Raji (cell line): ENCODE results near the gene UBE2E2.

Source experiments
- POLR2A ChIP-seq: IDR thresholded peaks from 2 replicates; pipeline ENCODE4 v1.6.1; 2011; ENCODE audit warnings: low read depth, low read length, control low read depth; ENCODE audit not compliant: insufficient read depth

UBE2E2 gene

GRCh38 chr3:23607184-23607847 is 404.2 kb downstream of the UBE2E2 start:
- no peak for TF ChIP-seq POLR2A

GRCh38 chr3:23608650-23609049 is 405.5 kb downstream of the UBE2E2 start:
- no peak for TF ChIP-seq POLR2A

GRCh38 chr3:23611737-23612295 is 408.7 kb downstream of the UBE2E2 start:
- no peak for TF ChIP-seq POLR2A

GRCh38 chr3:23612296-23612891 is 409.3 kb downstream of the UBE2E2 start:
- TF ChIP-seq POLR2A: no peak

- no peak for TF ChIP-seq POLR2A
Measured at GRCh38 chr3:23615068-23615467, 411.9 kb downstream of the UBE2E2 start.

GRCh38 chr3:23619705-23620637 is 416.8 kb downstream of the UBE2E2 start:
- no peak for TF ChIP-seq POLR2A

GRCh38 chr3:23620638-23621015 is 417.5 kb downstream of the UBE2E2 start:
- TF ChIP-seq POLR2A: no peak

GRCh38 chr3:23623844-23624243 is 420.7 kb downstream of the UBE2E2 start:
- no peak for TF ChIP-seq POLR2A

GRCh38 chr3:23624305-23624704 is 421.2 kb downstream of the UBE2E2 start:
- TF ChIP-seq POLR2A: no peak

GRCh38 chr3:23626442-23626841 is 423.3 kb downstream of the UBE2E2 start:
- TF ChIP-seq POLR2A: no peak

GRCh38 chr3:23629181-23629894 is 426.2 kb downstream of the UBE2E2 start:
- TF ChIP-seq POLR2A: no peak

- no peak for TF ChIP-seq POLR2A
Measured at GRCh38 chr3:23633261-23633960, 430.3 kb downstream of the UBE2E2 start.

- no peak for TF ChIP-seq POLR2A
Measured at GRCh38 chr3:23637339-23637738, 434.2 kb downstream of the UBE2E2 start.

- no peak for TF ChIP-seq POLR2A
Measured at GRCh38 chr3:23640471-23641146, 437.5 kb downstream of the UBE2E2 start.
